GM21786 (cell line): ENCODE results near the gene TUBA8.

ENCODE experiments used
- ATAC-seq: cut with Tn5 transposase; IDR thresholded peaks from one replicate; pipeline ENCODE4 v1.9.1; 2021; ENCODE audit not compliant: unreplicated experiment

The TUBA8 gene

GRCh38 chr22:18077087-18077638 lies 33.4 kb upstream of the TUBA8 start:
- no peak for ATAC-seq

DNA sequence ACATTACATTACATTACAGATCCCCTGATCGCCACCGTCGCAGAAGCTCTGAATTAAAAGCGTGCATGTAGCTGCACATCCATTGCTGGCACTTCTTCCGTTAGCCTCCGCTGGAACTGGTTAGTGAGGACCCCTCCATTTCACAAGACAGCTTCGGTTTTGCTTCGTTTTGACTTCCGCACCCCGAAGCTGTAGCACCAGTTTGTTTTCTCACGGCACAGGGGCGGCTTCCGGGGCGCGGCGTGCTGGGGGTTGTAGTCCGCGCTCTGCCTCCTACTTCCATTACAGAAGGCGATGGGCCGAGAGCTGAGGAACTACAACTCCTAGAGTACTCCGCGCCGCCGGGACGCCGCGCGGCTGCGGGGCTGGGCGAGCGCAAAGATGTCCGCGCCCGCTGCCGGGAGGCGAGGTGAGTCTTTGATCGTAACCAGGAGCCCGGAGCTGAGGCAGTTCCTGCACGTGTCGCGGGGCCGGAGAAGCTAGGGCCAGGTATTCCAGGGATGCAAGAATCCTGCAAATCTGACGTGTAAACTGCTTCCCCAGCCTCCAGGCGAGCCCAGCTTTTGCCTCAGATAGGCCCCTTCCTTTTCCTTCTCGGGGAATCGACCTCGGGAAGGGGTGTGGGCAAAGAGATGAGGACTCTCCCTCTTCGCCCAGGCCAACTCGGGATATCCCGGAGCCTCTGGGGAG lies 32.8 kb upstream of the TUBA8 start, which contains the start of gene PEX26:
Gene PEX26, plus strand, starts transcription at position 352 of the 690 bp plus-strand sequence. CDS start 387 bp downstream, outside the sequence.
- ATAC-seq, result peak; percentile 90

GRCh38 chr22:18078329-18079041 lies 32.1 kb upstream of the TUBA8 start:
- ATAC-seq, result no peak

DNA sequence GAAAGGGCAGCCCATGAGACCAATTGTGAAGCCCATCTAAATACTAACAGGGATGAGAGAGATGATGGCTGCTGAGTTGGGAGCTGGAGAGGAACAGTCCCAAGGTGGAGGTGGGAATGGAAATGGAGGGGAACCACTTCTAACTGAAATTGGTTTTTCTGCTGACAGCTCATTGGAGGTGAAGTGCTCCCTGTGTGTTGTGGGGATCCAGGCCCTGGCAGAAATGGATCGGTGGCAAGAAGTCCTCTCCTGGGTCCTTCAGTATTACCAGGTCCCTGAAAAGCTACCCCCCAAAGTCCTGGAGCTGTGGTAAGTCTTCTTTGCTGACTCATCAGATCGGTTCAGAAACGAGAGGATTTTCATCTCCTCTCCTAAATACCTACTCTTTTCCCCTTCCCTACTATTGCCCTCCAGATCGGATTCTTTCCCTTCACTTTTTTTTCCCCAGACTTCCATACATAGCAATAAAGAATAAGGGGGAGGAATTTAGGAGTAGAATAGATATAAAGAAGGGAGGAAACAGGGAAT lies 30.8 kb upstream of the TUBA8 start:
- ATAC-seq, result no peak

DNA sequence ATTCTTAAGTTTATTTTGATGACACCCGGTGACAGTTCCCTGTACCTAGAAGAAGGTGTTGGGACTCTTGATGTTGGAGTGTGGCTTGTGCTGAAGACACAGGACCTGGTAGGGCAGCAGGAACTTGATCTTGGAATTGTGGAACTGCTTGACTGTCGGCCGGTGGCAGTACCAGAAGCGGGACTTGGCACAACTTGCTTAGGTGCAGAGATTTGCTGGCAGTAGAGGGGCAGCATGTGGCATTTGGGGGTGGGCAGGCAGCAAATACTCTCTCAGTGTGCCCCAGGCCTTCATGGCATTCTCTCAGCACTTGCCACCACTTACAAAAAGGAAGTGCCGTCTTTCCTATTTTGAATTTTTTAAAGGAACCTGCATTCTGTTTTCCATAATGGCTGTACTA lies 29.2 kb upstream of the TUBA8 start:
- no peak for ATAC-seq

- ATAC-seq, result no peak
These were observed 28.1 kb upstream of the TUBA8 start for GRCh38 chr22:18082467-18082866.

DNA sequence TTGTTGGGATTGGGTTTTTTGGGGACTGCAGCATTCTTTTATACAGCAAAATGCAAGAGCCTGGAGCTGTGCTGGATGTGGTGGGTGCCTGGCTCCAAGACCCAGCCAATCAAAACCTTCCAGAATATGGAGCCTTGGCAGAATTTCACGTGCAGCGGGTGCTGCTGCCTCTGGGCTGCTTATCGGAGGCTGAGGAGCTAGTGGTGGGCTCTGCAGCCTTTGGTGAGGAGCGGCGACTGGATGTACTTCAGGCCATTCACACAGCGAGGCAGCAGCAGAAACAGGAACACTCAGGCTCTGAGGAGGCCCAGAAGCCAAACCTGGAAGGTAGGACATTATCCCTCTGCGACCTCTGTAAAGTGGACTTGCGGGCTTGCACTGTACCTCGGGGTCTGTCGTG lies 27.2 kb upstream of the TUBA8 start:
- ATAC-seq, result no peak

- ATAC-seq, result no peak
These were observed 25.4 kb upstream of the TUBA8 start for GRCh38 chr22:18085188-18085587.

DNA sequence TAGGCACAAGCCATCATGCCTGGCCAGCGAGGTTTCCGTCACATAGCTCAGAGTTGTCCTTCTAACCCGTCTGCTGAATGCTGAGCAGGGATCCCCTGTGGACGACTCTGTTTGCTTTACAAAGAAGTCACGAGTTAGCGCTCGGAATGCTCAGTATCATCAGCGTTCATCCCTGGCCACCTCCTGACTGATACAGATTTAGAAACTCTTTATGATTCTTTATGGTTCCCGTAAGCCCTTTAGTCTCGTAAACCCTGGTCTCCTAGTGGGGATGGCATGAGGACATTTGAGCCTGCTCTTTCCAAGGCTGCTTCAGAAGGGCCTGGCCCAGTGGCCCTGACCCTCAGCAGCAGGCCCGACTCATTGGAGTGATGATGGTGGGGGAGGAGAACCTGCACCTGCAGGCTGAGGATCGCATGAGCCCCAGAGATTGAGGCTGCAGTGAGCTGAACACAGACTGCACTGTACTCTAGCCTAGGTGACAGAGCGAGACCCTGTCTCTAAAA lies 23.2 kb upstream of the TUBA8 start:
- no peak for ATAC-seq

- ATAC-seq, result peak; percentile 61
These were observed 21.6 kb upstream of the TUBA8 start for GRCh38 chr22:18088825-18089568.

DNA sequence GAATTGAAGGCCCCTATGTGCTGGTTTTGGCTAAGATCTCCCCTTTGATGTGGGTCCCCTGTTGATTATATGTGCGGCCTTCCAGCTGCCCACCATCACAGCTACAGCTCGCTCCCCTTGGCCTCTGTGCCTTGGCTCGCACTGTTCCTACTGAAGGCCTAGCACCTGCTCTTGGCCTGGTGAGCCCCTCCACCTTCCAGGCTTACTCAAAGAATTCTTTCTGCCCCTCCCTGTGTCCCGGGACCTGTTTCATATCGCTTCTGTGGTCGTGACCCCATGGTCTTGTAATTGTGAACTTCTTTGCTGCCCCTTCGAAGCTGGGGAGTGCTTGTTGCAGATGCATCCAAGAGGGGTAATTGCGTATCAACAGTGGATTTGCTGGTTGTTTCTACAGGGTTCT lies 20.3 kb upstream of the TUBA8 start:
- ATAC-seq, result no peak

- no peak for ATAC-seq
These were observed 19.1 kb upstream of the TUBA8 start for GRCh38 chr22:18091478-18091877.

GRCh38 chr22:18091916-18092526 lies 18.6 kb upstream of the TUBA8 start:
- no peak for ATAC-seq

GRCh38 chr22:18093661-18094060 lies 16.9 kb upstream of the TUBA8 start:
- ATAC-seq, result no peak

DNA sequence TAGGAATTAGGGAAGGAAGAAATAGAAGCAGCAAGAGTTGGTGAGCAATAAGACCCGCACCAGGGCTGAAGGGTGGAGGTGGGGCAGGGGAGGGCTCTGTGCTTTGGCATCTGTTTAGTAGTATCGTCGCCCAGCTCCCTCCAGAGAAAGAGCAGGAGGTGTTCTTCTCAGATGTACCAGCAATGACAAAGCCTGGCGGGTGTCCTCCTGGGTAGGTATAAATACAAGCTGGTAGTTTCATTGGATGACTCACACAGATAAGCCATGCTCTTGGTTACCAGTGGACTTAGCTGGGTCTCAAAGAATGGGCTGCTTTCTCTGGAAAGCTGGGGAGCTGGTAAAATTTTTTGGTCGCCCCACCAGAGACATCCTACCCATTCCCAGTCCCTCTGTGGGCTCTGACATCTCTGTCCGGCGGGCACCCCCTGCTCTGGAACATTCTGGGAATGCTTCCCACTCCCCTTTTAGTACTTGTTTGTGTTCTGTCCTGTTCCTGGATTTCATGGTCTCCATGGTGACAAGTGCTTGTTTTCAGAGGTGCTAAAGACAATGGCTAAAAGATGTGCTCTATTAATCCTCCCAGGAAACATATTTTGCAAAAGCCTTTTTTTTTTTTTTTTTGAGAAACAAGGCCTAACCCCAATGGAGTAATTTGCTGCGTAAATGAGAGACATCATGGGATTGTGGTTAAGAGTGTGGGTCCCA lies 15.4 kb upstream of the TUBA8 start:
- no peak for ATAC-seq

DNA sequence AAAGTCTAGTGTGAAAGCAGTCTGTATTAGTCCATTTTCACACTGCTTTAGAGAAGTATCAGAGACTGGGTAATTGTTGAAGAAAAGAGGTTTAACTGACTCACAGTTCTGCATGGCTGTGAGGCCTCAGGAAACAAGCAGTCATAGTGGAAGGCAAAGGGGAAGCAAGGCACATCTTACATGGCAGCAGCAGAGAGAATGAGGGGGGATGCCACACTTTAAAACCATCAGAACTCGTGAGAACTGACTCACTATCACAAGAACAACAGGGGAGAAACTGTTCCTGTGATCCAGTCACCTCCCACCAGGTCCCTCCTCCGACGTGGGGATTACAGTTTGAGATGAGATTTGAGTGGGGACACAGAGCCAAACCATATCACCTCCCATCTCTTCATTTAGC lies 13.8 kb upstream of the TUBA8 start:
- no peak for ATAC-seq

GRCh38 chr22:18100781-18101180 lies 9.8 kb upstream of the TUBA8 start:
- ATAC-seq, result no peak

GRCh38 chr22:18101536-18101935 lies 9.1 kb upstream of the TUBA8 start:
- ATAC-seq, result no peak

DNA sequence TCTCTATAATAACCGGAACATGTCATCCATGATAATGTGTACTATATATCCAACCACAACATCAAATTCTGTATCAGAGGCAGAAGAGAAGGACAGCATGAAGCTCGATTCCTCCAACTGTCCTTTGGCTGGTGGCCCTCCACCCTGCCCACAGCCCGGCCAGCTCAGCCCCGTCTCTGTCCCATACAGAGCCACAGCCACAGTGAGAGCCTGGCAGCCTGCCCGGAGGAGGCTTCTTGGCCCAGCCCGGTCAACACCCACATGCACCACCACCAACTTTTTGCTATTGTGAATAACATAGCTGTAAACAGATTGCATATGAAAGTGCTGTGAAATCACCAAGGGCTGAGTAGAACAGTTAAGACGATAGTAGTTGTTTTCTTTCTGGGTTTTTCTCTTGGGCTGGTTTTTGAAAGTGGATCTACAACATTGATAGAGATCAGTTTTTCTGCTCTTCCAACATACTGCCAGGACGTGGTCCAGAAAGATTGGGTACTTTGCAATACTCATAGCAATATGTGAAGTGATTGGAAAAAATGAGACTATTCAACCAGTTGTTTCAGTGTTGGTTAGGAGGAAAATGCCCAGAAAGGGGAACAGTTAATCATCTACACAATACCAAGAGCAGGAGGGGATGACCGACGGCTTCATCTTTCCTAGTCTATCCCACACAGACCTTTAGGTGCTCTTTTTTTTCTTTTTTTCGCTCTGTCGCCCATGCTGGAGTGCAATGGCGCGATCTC lies 6.9 kb upstream of the TUBA8 start:
- no peak for ATAC-seq
